ENCODE results near the gene SMIM44.

The SMIM44 gene

DNA sequence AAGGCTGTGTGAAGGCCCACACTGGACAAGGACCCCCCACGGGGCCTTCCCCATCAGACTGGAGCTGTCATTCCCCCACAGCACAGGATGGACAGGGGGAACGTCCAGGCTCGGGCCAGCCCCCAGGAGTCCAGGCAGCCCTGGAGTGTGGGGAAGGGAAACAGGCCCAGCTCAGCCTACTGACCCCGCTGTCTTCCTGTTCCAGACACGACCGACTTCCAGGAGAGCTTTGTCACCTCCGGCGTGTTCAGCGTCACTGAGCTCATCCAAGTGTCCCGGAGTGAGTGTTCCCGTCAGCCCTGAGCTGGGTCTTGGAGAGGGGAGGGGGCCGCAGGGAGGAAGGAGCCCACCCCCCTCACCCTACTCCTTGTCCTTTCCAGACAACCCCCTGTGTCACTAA is 49.9 kb downstream of the SMIM44 start:
- no peak for DNase-seq
